Upper lobe of left lung (tissue), 4 donors: ENCODE results near the gene ADGRD1.

Experiments
- CTCF ChIP-seq, 6 experiments: fragments of 450-650 bp in 4 of 6; fragments of 200-600 bp in 2 of 6; sonication (generic) in 2 of 6; IDR thresholded peaks; one replicate each; pipeline ENCODE4 v1.5.1; 2016 to 2019; ENCODE audit warnings: antibody characterized with exemption in 6 of 6
- POLR2A ChIP-seq, 4 donors: fragments of 450-650 bp; IDR thresholded peaks; one replicate each; pipeline ENCODE4 v1.5.1; 2016 to 2017; ENCODE audit warnings: antibody characterized with exemption in 4 of 4, mild to moderate bottlenecking in 2 of 4
- POLR2AphosphoS5 ChIP-seq, 2 donors: sonication (generic); formaldehyde crosslinking; IDR thresholded peaks; one replicate each; pipeline ENCODE4 v1.5.1; 2017; ENCODE audit warnings: antibody characterized with exemption in 2 of 2

GRCh38 chr12:130992448-130992847 lies 38.7 kb downstream of the ADGRD1 start:
- no peak for TF ChIP-seq CTCF (IDR thresholded peaks at IDR 0.05)
- peak in 1 of 4 donors; percentile 60 for TF ChIP-seq POLR2A (IDR thresholded peaks at IDR 0.05)
- TF ChIP-seq POLR2AphosphoS5 (IDR thresholded peaks at IDR 0.05) = no peak
